HG02973 (cell line): ENCODE measurements around the gene NECTIN4.
"Not testable (repeated sequence)": the region's sequence is repeated elsewhere in the genome, so short reads cannot be mapped to it uniquely, and the experiment has no call there.

Experiments
- ATAC-seq: cut with Tn5 transposase; IDR thresholded peaks from one replicate; pipeline ENCODE4 v1.9.1; 2021; ENCODE audit warnings: moderate library complexity; ENCODE audit not compliant: unreplicated experiment

The NECTIN4 gene

DNA sequence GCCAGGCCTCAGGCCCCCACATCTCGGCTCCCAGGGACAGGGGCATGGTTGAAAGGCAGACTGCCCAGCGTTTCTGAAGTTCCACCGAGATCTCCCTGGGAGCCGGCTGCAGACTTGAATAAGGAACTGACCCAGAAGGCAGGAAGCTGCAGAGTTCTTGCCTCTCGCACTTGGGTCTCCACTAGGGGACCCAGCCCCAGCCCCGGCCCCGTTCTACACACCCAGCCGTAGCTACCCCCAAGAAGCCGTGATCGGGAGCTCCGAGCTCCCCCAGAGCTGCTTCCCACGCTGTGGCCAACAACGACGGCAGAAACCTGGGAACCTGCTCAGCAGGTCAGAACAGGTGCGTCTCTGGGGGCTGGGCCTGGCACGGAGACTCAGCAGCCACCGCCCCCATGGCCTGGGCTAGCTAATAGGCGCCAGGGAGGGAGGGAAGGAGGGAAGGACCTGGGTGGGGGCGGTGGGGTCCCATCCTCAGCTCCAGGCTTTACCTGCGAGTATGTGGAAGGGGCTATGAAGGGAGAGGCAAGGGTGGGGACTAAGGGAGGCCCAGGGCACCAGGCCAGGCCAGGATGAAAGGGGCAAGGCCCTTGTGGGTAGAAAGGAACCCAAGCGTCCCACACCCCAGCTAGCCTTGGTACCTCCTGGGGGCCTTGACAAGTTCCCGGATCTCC lies at the start of gene NECTIN4:
NECTIN4 (minus strand) TSS at position 308 of the 674 bp plus-strand sequence; CDS start at position 46, 262 bp downstream.
- no peak for ATAC-seq

DNA sequence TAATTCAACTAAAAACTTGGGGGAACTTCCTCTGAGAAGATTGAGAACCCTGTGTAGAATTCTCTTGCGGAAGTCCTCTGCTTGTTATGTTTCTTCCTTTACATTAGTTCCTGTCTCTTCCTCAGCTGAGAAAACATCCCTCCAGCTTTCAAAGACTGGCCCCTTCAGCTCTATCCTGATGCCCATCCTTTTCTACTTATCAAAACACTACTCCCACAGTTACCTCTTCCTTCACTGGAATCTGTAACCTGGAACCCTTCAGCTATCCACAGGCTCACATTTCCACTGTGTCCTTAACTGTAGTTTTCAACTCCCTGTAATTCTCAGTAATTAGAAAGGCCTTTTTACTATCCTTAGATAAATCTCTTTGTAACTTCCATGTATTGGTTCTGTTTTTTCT lies 49.1 kb upstream of the NECTIN4 start:
- no peak for ATAC-seq

DNA sequence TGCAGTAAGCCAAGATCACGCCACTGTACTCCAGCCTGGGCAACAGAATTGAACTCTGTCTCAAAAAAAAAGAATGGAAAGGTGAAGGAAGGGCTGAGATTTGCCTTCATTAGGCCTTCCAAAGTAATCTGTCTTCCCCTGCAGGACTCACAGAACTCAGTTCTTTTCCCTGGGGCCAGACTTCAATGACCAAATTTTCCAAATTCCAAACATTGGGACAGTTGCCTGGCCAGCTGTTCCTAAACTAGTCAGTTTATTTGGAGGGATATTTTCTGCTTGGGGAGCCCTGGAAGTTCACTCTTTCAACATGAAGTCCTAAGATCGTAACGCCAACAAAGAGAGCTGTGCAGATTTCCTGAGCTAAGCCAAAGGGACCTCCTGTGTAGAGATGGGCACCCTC lies 48.5 kb upstream of the NECTIN4 start:
- no peak for ATAC-seq

DNA sequence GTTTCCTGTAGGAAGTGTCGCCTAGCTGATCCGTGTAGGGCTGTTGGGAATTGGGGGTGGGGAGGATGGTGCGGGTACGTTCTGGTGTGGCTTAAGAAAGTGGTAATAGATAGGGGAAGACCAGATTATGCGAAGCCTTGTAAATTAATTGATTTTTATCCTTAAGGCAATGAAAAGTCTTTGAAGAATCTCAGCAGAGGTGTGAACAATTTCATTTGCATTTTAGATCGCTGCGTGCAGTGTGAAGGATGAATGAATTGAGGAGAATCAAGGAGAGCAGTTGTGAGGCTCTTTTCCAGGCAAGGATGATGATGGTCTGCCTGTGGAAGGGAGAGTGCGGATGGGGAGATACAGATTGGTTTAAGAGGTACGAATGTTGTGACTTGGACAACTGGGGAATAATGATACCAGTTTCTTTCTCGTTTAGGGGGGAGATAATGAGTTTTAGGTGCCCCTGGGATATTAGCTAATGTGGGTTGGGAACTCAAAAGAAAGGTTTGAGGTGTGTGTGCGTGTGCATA lies 43.9 kb upstream of the NECTIN4 start:
- ATAC-seq, result peak; percentile 10

DNA sequence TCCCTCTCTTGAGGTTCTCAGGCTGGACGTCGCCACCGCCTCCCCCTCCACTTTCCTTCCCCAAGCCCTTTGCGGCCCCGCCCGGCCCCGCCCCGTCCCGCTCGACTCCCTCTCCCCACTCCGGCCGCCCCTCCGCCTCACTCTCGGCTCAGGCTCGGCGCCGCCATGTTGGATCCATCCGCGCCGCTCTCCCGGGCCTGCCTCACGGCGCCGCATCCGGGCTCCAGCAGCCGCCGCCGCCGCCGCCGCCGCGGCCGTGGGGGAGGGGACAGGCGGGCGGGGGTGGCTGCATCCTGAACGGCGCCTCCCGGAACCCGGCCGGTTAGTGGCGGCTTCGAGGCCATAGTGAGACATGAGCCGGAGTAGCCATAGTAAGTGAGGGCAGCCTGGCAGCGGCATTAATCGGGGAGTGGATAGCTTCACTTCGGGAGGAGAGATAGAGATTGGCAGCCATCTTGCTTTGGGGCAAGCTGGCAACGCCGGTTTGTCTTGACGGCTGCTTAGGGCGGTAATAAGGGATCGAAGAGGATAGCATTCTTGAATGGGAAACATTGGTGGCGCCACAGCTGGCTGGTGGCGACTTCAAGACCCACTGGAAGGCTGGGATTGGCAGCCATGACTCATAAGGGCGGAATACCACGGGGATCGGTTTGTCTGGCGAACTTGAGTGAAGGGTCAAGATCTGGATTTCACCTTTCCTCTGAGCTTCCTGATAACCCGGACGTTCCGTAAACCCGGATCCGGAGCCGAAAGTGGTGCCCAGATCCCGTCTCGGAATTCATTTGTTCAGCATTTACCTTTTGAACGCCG lies 43.3 kb upstream of the NECTIN4 start, which contains the start of gene DEDD:
DEDD (minus strand) TSS at position 258 of the 810 bp plus-strand sequence. CDS start 8,205 bp downstream, outside the sequence.
- peak; percentile 88 for ATAC-seq

DNA sequence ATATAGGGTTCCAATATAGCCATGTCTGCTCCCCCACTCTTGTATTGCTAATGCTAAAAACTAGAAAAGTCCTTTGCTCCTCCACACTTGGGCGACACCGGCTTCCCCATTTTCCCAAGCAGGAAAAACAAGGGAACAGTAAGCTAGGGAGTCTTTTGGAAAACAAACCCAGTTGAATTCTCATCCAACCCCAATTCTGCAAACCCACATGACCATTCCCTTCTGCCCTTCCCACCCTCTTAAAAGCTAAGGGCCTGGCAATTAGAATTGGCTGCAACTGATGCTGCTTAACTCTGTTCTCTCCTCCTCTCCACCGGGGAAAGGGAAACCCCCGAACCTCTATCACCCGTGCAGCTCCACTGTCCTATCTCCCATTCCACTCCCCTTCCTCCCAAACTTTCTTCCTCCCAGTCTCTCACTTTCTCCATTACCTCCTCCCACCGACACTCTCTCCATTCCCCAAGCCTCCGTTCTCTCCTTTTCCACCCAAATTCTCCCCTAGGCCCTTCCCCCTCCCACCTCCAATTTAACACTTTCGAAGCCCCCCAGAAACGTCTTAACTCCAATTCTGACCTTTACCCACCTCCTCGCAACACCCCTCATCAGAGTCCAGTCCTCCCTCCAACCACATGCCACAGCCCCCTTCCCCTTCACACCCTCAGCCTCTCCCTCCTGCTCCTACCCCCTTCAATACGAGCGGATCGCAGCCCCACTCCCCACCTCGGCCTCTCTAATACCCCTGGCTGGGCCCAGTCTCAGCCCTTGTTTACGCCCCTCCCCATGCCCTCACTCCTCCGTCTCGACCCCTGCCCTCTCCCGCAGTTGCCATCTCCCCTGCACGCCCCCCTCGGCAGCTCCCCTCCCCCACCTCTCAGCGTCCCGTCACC lies 42.4 kb upstream of the NECTIN4 start:
- no peak for ATAC-seq

DNA sequence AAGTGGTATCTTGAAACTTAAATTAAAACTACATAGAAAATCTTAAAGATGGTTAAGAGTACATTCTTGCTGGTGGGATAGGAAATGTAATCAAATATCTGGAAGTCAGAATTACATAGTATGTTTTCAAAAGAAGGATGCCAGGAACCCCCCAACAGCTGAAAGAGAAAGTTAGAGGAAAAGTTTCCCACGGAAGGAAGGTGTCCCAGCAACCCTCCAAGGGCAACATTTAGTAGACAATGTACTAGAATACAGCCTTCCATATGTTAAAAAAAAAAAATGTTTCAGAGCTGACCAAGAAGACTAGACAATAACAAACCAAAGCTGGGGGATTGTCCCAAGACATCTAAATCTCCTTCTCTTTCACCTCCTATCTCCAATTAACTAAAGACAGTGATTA lies 40.9 kb upstream of the NECTIN4 start:
- ATAC-seq, result no peak

DNA sequence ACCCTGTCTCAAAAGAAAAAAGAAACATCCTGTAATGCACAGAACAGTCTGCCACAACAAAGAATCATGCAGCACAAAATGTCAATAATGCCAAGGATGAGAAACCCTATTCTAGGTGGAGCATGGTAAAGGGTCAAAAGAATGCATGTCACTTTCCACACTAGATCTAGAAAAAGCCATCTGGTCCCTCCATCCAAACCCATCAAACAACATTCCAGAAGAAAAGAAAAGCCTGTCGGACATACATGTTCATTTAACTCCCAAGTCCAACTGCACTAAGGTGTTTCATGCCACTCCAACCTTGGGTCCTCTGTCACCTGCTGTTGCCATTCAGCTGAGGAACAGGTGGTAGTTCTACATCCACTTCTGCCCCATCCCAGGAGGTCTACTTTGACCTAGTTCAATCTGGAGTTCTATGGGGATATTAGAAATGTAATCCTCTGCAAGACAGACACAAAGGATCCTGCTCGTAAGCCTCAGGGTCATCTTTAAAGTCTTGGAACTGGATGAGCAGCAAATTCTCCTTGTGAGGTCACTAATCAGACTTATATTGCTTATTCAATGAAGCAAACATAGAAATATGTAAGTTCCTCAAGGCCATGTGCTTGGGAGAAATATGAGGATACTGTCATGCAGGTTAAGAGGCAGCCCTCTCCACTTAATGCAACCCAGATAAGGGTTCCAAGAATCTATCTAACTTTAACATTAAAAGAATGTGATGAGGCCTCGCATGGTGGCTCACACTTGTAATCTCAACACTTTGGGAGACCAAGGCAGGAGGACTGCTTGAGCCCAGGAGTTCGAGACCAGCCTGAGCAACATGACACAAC lies 39.4 kb upstream of the NECTIN4 start:
- no peak for ATAC-seq

DNA sequence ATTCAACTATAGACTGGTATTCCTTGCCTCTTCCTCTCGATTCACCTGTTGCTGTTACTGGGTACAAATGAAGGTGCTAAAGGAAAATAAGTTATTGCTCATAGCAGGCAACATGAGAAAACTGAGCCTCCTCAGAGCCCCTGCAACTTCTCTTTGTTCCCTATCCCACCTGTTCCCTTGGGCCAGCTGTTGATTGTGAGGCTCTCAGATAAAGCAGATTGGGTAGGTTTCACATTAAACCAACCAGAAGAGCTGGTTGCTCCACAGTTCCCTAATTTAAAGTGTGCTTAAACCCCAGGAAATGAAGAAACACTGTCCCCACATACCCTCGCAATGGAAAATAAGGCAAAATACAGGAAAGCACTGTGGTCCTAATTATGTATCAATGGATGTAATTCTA lies 38.3 kb upstream of the NECTIN4 start:
- ATAC-seq, result no peak

DNA sequence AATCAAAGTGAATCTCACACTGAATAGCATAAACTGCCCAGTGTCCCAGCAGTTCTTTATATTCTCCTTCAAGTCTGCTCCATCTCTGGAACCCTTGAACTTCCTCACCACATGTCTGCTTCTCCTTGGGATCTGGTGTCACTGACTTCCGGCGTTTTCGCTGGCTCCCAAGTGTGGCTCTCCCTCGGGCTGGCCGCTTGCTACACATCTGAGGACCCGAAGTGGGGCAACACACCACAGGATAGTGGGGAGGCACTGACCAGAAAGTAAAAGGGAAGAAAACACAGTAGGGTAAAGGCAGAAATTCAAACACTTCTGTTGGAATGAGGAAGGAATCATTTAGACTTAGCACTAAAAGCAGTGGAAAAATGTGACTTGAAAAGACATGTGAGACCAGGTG lies 33.6 kb upstream of the NECTIN4 start:
- ATAC-seq, result no peak

DNA sequence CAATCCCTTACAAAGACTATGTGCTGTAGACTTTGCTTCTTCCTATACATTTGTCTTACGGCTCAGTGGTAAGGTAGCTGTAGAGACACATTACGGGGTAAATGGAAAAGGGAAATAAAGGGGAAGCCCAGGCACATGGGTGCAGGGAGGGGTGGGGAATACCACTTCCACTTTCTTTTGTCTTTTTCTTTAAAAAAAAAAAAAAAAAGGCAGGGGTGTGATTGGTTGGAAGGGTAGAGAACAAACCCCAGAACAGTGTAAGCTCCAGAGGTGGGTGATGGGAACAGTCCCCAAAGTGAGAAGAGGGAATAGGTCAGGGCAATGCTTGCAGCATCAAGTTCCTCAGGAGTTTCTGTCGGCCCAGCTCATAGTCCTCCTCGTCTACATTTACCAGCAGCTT lies 32.5 kb upstream of the NECTIN4 start:
- ATAC-seq, result no peak

DNA sequence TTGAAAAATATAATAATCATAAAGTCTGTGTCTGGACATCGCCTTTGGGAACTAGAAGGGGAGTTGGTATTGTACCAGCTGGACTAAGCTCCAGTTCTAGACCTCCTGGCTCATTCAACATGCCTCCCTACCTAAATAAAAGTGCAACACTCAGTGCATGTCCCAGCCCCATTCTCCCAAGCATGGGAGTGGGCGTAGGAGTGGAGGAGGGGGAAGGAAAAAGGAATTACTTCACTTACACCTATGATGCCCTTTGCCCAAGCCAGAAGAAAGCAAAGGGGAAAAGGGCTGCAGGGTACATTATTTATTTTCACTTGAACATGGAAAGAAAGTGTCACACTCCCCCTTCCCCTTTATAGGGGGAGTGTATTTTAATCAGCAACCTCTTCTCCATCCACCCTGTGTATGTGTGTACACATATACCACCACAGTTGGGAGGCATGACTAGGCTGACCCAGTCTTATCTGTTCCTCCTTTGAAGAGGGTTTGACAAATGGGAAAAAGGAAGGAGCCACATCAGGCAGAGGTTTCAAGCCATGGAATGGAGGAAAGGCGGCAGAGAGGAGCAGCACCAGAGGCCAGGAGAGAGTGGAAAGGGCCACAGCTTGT lies 31.8 kb upstream of the NECTIN4 start:
- ATAC-seq, result no peak

DNA sequence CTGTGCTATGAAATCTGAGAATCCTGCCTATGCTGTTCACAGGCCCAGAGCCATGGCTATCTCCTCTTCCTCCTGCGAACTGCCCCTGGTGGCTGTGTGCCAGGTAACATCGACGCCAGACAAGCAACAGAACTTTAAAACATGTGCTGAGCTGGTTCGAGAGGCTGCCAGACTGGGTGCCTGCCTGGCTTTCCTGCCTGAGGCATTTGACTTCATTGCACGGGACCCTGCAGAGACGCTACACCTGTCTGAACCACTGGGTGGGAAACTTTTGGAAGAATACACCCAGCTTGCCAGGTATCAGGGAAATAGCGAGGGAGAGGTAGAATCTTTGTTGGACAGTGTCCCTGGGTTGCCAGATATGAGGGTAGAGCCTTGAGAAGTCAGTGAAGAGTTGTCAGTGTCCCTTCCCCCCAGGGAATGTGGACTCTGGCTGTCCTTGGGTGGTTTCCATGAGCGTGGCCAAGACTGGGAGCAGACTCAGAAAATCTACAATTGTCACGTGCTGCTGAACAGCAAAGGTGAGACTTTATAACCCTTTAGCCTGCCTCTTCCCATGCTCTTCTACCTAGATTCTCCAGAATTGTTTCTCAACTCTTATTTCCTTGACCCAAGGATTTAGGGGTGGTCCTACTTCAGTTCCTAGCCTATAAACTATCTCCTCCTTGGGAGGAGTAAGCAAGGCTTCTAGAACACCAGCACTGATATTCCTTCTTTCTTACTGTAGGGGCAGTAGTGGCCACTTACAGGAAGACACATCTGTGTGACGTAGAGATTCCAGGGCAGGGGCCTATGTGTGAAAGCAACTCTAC lies 29.9 kb upstream of the NECTIN4 start:
- peak; percentile 63 for ATAC-seq

DNA sequence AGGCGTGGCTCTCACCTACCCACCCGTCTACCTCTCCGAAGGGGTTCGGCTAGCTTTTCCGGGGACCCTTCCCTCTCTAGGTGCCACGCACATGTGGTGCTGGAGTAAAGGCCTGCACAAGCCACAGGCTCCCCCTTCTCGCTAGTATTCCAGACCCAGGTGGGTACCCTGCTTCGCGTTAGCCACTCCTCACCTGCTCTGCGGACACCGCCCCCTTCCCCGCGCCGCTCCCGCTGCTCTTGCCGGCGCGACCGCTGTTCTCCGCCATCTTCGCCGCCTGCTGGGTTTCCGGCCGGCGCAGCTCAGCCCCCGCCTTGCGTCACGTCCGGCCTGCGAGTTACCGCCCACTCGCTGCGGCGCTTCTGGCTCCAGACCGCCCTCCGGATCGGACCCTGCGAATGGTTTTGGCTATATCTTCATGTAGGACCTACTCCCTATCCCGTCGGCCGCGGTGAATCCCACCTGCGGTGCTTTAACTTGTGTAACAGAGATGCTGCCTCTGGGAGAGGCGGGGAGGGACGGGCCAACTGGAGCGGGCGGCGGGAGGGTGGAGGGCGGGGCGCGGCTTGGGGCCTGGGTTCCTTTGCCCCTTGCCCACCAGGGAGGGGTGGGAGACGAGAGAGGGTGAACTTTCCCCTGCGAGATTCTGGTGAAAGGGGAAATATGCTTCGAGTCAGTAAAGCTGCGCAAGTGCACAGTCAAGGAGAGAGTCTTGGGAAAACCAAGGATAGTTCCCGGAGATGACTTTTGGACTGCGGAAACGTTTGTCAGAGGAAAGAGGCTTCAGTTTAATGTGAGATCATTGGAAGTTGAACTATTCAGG lies 28.6 kb upstream of the NECTIN4 start, which contains the start of the genes NIT1 and PFDN2:
NIT1 (plus strand) TSS at position 347 of the 823 bp plus-strand sequence; CDS start at position 419, 72 bp downstream.
PFDN2 (minus strand) TSS at position 279 of the 823 bp plus-strand sequence; CDS start at position 268, 11 bp downstream.
- ATAC-seq, result peak; percentile 71

DNA sequence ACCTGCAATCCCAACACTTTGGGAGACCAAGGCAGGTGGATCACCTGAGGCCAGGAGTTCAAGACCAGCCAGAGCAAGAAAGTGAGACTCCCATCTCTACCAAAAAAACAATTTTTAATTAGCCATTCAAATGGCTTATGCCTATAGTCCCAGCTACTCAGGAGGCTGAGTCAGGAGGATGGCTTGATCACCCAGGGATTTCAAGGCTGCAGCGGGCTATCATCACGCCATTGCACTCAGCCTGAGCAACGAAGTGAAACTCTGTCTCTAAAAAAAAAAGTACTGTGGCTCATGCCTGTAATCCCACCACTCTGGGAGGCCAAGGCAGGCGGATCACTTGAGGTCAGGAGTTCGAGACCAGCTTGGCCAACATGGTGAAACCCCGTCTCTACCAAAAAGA lies 26.6 kb upstream of the NECTIN4 start:
- not testable (repeated sequence) for ATAC-seq

DNA sequence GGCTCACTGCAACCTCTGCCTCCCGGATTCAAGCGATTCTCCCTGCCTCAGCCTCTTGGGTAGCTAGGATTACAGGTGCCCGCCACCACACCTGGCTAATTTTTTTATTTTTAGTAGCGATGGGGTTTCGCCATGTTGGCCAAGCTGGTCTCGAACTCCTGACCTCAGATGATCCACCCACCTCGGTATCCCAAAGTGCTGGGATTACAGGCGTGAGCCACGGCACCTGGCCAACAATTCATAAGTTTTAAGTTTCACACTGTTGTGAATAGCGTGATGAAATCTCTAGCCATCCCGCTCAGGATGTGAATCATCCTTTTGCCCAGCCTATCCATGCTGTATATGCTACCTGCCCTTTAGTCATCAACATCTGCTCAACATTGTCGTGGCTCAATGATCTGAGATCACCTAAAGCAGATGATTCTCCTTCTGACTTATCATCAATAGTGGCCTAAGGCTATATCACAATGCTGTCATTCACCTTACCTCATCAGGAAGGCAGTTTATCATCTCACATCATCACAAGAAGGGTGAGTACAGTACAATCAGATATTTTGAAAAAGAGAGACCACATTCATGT lies 25.9 kb upstream of the NECTIN4 start:
- no peak for ATAC-seq

DNA sequence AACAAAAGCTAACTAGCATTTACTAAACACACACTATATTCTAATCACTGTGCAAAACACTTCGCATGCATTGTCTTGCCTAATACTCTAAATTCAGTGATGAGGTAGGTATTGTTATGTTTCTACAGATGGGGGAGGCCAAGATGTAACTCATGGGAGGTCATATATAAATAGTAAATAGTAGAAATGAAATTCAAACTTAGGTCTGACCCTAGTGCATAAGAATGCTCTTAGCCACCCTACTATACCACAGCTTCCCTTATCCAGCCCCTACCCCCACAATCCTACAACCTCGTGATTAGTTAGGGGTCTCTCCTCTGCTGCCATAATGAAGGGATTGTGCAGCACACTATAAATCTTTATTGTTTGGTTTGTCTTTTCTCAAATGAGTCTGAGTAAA lies 25.2 kb upstream of the NECTIN4 start:
- ATAC-seq, result no peak
